ENCODE results near the gene ASPHD1.
A peak's percentile ranks its signal among the peaks of the same experiment; 100 is the strongest.

Gene ASPHD1

GRCh38 chr16:29910819-29911675, 10.8 kb downstream of the ASPHD1 start:
- Mint-ChIP-seq H3K4me1 (no peaks in the 10 kb centered on the region), H3K27me3 (no peaks in the 10 kb centered on the region), H3K27ac (no peak overlapping the region), H3K36me3 (peaks cover 5% of the 10 kb centered on the region), H3K4me3 (no peak overlapping the region), H3K9me3 (no peaks in the 10 kb centered on the region)

- H3K9me3 Mint-ChIP-seq: no peaks in the 10 kb centered on the region
- peaks cover 5% of the 10 kb centered on the region for H3K36me3 Mint-ChIP-seq
Measured at GRCh38 chr16:29911676-29912010, 11.4 kb downstream of the ASPHD1 start.

GRCh38 chr16:29912087-29912486, 11.8 kb downstream of the ASPHD1 start:
- Mint-ChIP-seq H3K36me3 (peaks cover 5% of the 10 kb centered on the region), H3K4me3 (no peak overlapping the region), H3K27ac (no peak overlapping the region), H3K9me3 (no peaks in the 10 kb centered on the region), H3K4me1 (no peaks in the 10 kb centered on the region), H3K27me3 (no peaks in the 10 kb centered on the region)

More at GRCh38 chr16:29911676-29912010, 11.4 kb downstream of the ASPHD1 start:
- no peaks in the 10 kb centered on the region for H3K4me1 Mint-ChIP-seq
- H3K27ac Mint-ChIP-seq: no peak overlapping the region
- no peaks in the 10 kb centered on the region for H3K27me3 Mint-ChIP-seq
- H3K4me3 Mint-ChIP-seq: no peak overlapping the region

- peaks cover 7% of the 10 kb centered on the region for H3K36me3 Mint-ChIP-seq
- no peaks in the 10 kb centered on the region for H3K27me3 Mint-ChIP-seq
- H3K4me3 Mint-ChIP-seq: no peak overlapping the region
- no peaks in the 10 kb centered on the region for H3K4me1 Mint-ChIP-seq
- H3K9me3 Mint-ChIP-seq: no peaks in the 10 kb centered on the region
- H3K27ac Mint-ChIP-seq: no peak overlapping the region
Measured at GRCh38 chr16:29913514-29913913, 13.2 kb downstream of the ASPHD1 start.

GRCh38 chr16:29915590-29916247, 15.4 kb downstream of the ASPHD1 start:
- Mint-ChIP-seq H3K4me1 (peaks cover 6% of the 10 kb centered on the region), H3K9me3 (no peaks in the 10 kb centered on the region), H3K4me3 (no peak overlapping the region), H3K27me3 (no peaks in the 10 kb centered on the region), H3K27ac (no peak overlapping the region), H3K36me3 (peaks cover 9% of the 10 kb centered on the region)

- no peak overlapping the region for H3K27ac Mint-ChIP-seq
- peaks cover 13% of the 10 kb centered on the region for H3K36me3 Mint-ChIP-seq
- no peak overlapping the region for H3K4me3 Mint-ChIP-seq
Measured at GRCh38 chr16:29916979-29917378, 16.7 kb downstream of the ASPHD1 start.

GRCh38 chr16:29920288-29921033, 20.2 kb downstream of the ASPHD1 start:
- Mint-ChIP-seq H3K27ac (peak overlapping the region; percentile 33), H3K4me3 (no peak overlapping the region), H3K27me3 (no peaks in the 10 kb centered on the region), H3K9me3 (no peaks in the 10 kb centered on the region), H3K36me3 (peaks cover 9% of the 10 kb centered on the region), H3K4me1 (peaks cover 39% of the 10 kb centered on the region)

More at GRCh38 chr16:29916979-29917378, 16.7 kb downstream of the ASPHD1 start:
- Mint-ChIP-seq H3K4me1 (peaks cover 13% of the 10 kb centered on the region), H3K9me3 (no peaks in the 10 kb centered on the region), H3K27me3 (no peaks in the 10 kb centered on the region)

- no peaks in the 10 kb centered on the region for H3K9me3 Mint-ChIP-seq
- peaks cover 40% of the 10 kb centered on the region for H3K4me1 Mint-ChIP-seq
- no peak overlapping the region for H3K27ac Mint-ChIP-seq
- H3K36me3 Mint-ChIP-seq: peaks cover 9% of the 10 kb centered on the region
- H3K27me3 Mint-ChIP-seq: no peaks in the 10 kb centered on the region
- H3K4me3 Mint-ChIP-seq: no peak overlapping the region
Measured at GRCh38 chr16:29921034-29921385, 20.7 kb downstream of the ASPHD1 start.

GRCh38 chr16:29922326-29922725, 22.0 kb downstream of the ASPHD1 start:
- H3K4me1 Mint-ChIP-seq: peaks cover 53% of the 10 kb centered on the region
- no peaks in the 10 kb centered on the region for H3K9me3 Mint-ChIP-seq
- H3K27ac Mint-ChIP-seq: no peak overlapping the region
- peaks cover 9% of the 10 kb centered on the region for H3K36me3 Mint-ChIP-seq
- H3K27me3 Mint-ChIP-seq: no peaks in the 10 kb centered on the region
- no peak overlapping the region for H3K4me3 Mint-ChIP-seq

- H3K4me3 Mint-ChIP-seq: no peak overlapping the region
- H3K4me1 Mint-ChIP-seq: peaks cover 60% of the 10 kb centered on the region
- H3K36me3 Mint-ChIP-seq: peaks cover 8% of the 10 kb centered on the region
- no peaks in the 10 kb centered on the region for H3K27me3 Mint-ChIP-seq
- H3K9me3 Mint-ChIP-seq: no peaks in the 10 kb centered on the region
- no peak overlapping the region for H3K27ac Mint-ChIP-seq
Measured at GRCh38 chr16:29922986-29923501, 22.8 kb downstream of the ASPHD1 start.

GRCh38 chr16:29925105-29925756, 24.9 kb downstream of the ASPHD1 start:
- Mint-ChIP-seq H3K4me3 (peak overlapping the region; percentile 91), H3K27ac (peak overlapping the region; percentile 91), H3K36me3 (peaks cover 8% of the 10 kb centered on the region), H3K9me3 (no peaks in the 10 kb centered on the region), H3K4me1 (peaks cover 60% of the 10 kb centered on the region), H3K27me3 (no peaks in the 10 kb centered on the region)

- no peaks in the 10 kb centered on the region for H3K9me3 Mint-ChIP-seq
- H3K36me3 Mint-ChIP-seq: peaks cover 2% of the 10 kb centered on the region
- H3K4me1 Mint-ChIP-seq: peaks cover 51% of the 10 kb centered on the region
- no peaks in the 10 kb centered on the region for H3K27me3 Mint-ChIP-seq
- H3K27ac Mint-ChIP-seq: peak within 1 kb of the TSS; percentile 94
- peak within 1 kb of the TSS; percentile 91 for H3K4me3 Mint-ChIP-seq
Measured at GRCh38 chr16:29925781-29926710, 25.8 kb downstream of the ASPHD1 start, which contains the start of gene KCTD13. KCTD13 (minus strand) TSS chr16:29926226; CDS start chr16:29926033, 193 bp downstream.

- Mint-ChIP-seq H3K9me3 (no peaks in the 10 kb centered on the region), H3K4me3 (peak overlapping the region; percentile 91), H3K4me1 (peaks cover 48% of the 10 kb centered on the region), H3K36me3 (peaks cover 2% of the 10 kb centered on the region), H3K27ac (peak overlapping the region; percentile 94), H3K27me3 (no peaks in the 10 kb centered on the region)
Measured at GRCh38 chr16:29926711-29927052, 26.4 kb downstream of the ASPHD1 start.

GRCh38 chr16:29927070-29927905, 27.0 kb downstream of the ASPHD1 start:
- H3K27ac Mint-ChIP-seq: peak overlapping the region; percentile 53
- H3K27me3 Mint-ChIP-seq: no peaks in the 10 kb centered on the region
- H3K4me1 Mint-ChIP-seq: peaks cover 48% of the 10 kb centered on the region
- H3K9me3 Mint-ChIP-seq: no peaks in the 10 kb centered on the region
- H3K36me3 Mint-ChIP-seq: peaks cover 4% of the 10 kb centered on the region
- H3K4me3 Mint-ChIP-seq: peak overlapping the region; percentile 91

Measured in activated naive CD4-positive, alpha-beta T cell treated with anti-CD3 and anti-CD28 coated beads, Interleukin-2, amount 50 U/mL, for 24 hours (primary cell).